ENCODE results near the gene CHST11.
"Not testable (repeated sequence)": the region's sequence is repeated elsewhere in the genome, so short reads cannot be mapped to it uniquely, and the experiment has no call there.

The CHST11 gene

GRCh38 chr12:104547235-104547634 is 90.5 kb downstream of the CHST11 start:
- Histone ChIP-seq H3K36me3 (ENCODE audit: control insufficient read depth in 2 of 2, insufficient read depth in 2 of 2, low read length in 2 of 2) (no peaks in the 10 kb centered on the region), H3K9ac (ENCODE audit: low read depth in 1 of 2, low read length in 2 of 2) (no peak overlapping the region), H3K27ac (ENCODE audit: low read depth in 2 of 2, low read length in 2 of 2) (no peak overlapping the region), H3K4me3 (ENCODE audit: low read length in 2 of 2) (no peak overlapping the region), H3K4me1 (ENCODE audit: control insufficient read depth in 2 of 2, insufficient read depth in 2 of 2, low read length in 2 of 2) (no peaks in the 10 kb centered on the region), H3K9me3 (ENCODE audit: control insufficient read depth in 2 of 2, low read length in 2 of 2) (no peaks in the 10 kb centered on the region), H3K27me3 (ENCODE audit: control insufficient read depth in 2 of 2, insufficient read depth in 2 of 2, low read length in 2 of 2) (no peaks in the 10 kb centered on the region)

- Histone ChIP-seq H3K36me3 (ENCODE audit: control insufficient read depth in 2 of 2, insufficient read depth in 2 of 2, low read length in 2 of 2) (no peaks in the 10 kb centered on the region), H3K9ac (ENCODE audit: low read depth in 1 of 2, low read length in 2 of 2) (no peak overlapping the region), H3K9me3 (ENCODE audit: control insufficient read depth in 2 of 2, low read length in 2 of 2) (no peaks in the 10 kb centered on the region), H3K27ac (ENCODE audit: low read depth in 2 of 2, low read length in 2 of 2) (no peak overlapping the region), H3K27me3 (ENCODE audit: control insufficient read depth in 2 of 2, insufficient read depth in 2 of 2, low read length in 2 of 2) (no peaks in the 10 kb centered on the region), H3K4me1 (ENCODE audit: control insufficient read depth in 2 of 2, insufficient read depth in 2 of 2, low read length in 2 of 2) (no peaks in the 10 kb centered on the region), H3K4me3 (ENCODE audit: low read length in 2 of 2) (no peak overlapping the region)
Measured at GRCh38 chr12:104549815-104550480, 93.2 kb downstream of the CHST11 start.

- no peaks in the 10 kb centered on the region for H3K27me3 ChIP-seq (ENCODE audit: control insufficient read depth in 2 of 2, insufficient read depth in 2 of 2, low read length in 2 of 2)
- no peak overlapping the region for H3K4me3 ChIP-seq (ENCODE audit: low read length in 2 of 2)
- no peak overlapping the region for H3K27ac ChIP-seq (ENCODE audit: low read depth in 2 of 2, low read length in 2 of 2)
- H3K36me3 ChIP-seq (ENCODE audit: control insufficient read depth in 2 of 2, insufficient read depth in 2 of 2, low read length in 2 of 2), result no peaks in the 10 kb centered on the region
- H3K4me1 ChIP-seq (ENCODE audit: control insufficient read depth in 2 of 2, insufficient read depth in 2 of 2, low read length in 2 of 2), result no peaks in the 10 kb centered on the region
- no peaks in the 10 kb centered on the region for H3K9me3 ChIP-seq (ENCODE audit: control insufficient read depth in 2 of 2, low read length in 2 of 2)
- no peak overlapping the region for H3K9ac ChIP-seq (ENCODE audit: low read depth in 1 of 2, low read length in 2 of 2)
Measured at GRCh38 chr12:104551313-104551931, 94.7 kb downstream of the CHST11 start.

GRCh38 chr12:104553421-104553820 is 96.7 kb downstream of the CHST11 start:
- H3K9me3 ChIP-seq (ENCODE audit: control insufficient read depth in 2 of 2, low read length in 2 of 2), result no peaks in the 10 kb centered on the region
- H3K9ac ChIP-seq (ENCODE audit: low read depth in 1 of 2, low read length in 2 of 2), result no peak overlapping the region
- no peak overlapping the region for H3K27ac ChIP-seq (ENCODE audit: low read depth in 2 of 2, low read length in 2 of 2)
- H3K27me3 ChIP-seq (ENCODE audit: control insufficient read depth in 2 of 2, insufficient read depth in 2 of 2, low read length in 2 of 2), result no peaks in the 10 kb centered on the region
- no peaks in the 10 kb centered on the region for H3K4me1 ChIP-seq (ENCODE audit: control insufficient read depth in 2 of 2, insufficient read depth in 2 of 2, low read length in 2 of 2)
- H3K36me3 ChIP-seq (ENCODE audit: control insufficient read depth in 2 of 2, insufficient read depth in 2 of 2, low read length in 2 of 2), result no peaks in the 10 kb centered on the region
- no peak overlapping the region for H3K4me3 ChIP-seq (ENCODE audit: low read length in 2 of 2)

GRCh38 chr12:104555648-104556047 is 98.9 kb downstream of the CHST11 start:
- H3K4me1 ChIP-seq (ENCODE audit: control insufficient read depth in 2 of 2, insufficient read depth in 2 of 2, low read length in 2 of 2), result no peaks in the 10 kb centered on the region
- H3K27me3 ChIP-seq (ENCODE audit: control insufficient read depth in 2 of 2, insufficient read depth in 2 of 2, low read length in 2 of 2), result no peaks in the 10 kb centered on the region
- H3K9ac ChIP-seq (ENCODE audit: low read depth in 1 of 2, low read length in 2 of 2), result no peak overlapping the region
- H3K4me3 ChIP-seq (ENCODE audit: low read length in 2 of 2), result no peak overlapping the region
- H3K36me3 ChIP-seq (ENCODE audit: control insufficient read depth in 2 of 2, insufficient read depth in 2 of 2, low read length in 2 of 2), result no peaks in the 10 kb centered on the region
- no peak overlapping the region for H3K27ac ChIP-seq (ENCODE audit: low read depth in 2 of 2, low read length in 2 of 2)
- no peaks in the 10 kb centered on the region for H3K9me3 ChIP-seq (ENCODE audit: control insufficient read depth in 2 of 2, low read length in 2 of 2)

GRCh38 chr12:104557488-104558195 is 100.9 kb downstream of the CHST11 start:
- Histone ChIP-seq H3K4me3 (ENCODE audit: low read length in 2 of 2) (no peak overlapping the region), H3K36me3 (ENCODE audit: control insufficient read depth in 2 of 2, insufficient read depth in 2 of 2, low read length in 2 of 2) (no peaks in the 10 kb centered on the region), H3K9me3 (ENCODE audit: control insufficient read depth in 2 of 2, low read length in 2 of 2) (no peaks in the 10 kb centered on the region), H3K27me3 (ENCODE audit: control insufficient read depth in 2 of 2, insufficient read depth in 2 of 2, low read length in 2 of 2) (no peaks in the 10 kb centered on the region), H3K4me1 (ENCODE audit: control insufficient read depth in 2 of 2, insufficient read depth in 2 of 2, low read length in 2 of 2) (no peaks in the 10 kb centered on the region), H3K27ac (ENCODE audit: low read depth in 2 of 2, low read length in 2 of 2) (no peak overlapping the region), H3K9ac (ENCODE audit: low read depth in 1 of 2, low read length in 2 of 2) (no peak overlapping the region)

- no peak overlapping the region for H3K27ac ChIP-seq (ENCODE audit: low read depth in 2 of 2, low read length in 2 of 2)
- no peak overlapping the region for H3K4me3 ChIP-seq (ENCODE audit: low read length in 2 of 2)
- no peaks in the 10 kb centered on the region for H3K4me1 ChIP-seq (ENCODE audit: control insufficient read depth in 2 of 2, insufficient read depth in 2 of 2, low read length in 2 of 2)
- no peaks in the 10 kb centered on the region for H3K9me3 ChIP-seq (ENCODE audit: control insufficient read depth in 2 of 2, low read length in 2 of 2)
- no peaks in the 10 kb centered on the region for H3K36me3 ChIP-seq (ENCODE audit: control insufficient read depth in 2 of 2, insufficient read depth in 2 of 2, low read length in 2 of 2)
- no peak overlapping the region for H3K9ac ChIP-seq (ENCODE audit: low read depth in 1 of 2, low read length in 2 of 2)
- no peaks in the 10 kb centered on the region for H3K27me3 ChIP-seq (ENCODE audit: control insufficient read depth in 2 of 2, insufficient read depth in 2 of 2, low read length in 2 of 2)
Measured at GRCh38 chr12:104560881-104561280, 104.1 kb downstream of the CHST11 start.

- Histone ChIP-seq H3K9me3 (ENCODE audit: control insufficient read depth in 2 of 2, low read length in 2 of 2) (no peaks in the 10 kb centered on the region), H3K9ac (ENCODE audit: low read depth in 1 of 2, low read length in 2 of 2) (no peak overlapping the region), H3K36me3 (ENCODE audit: control insufficient read depth in 2 of 2, insufficient read depth in 2 of 2, low read length in 2 of 2) (no peaks in the 10 kb centered on the region), H3K27me3 (ENCODE audit: control insufficient read depth in 2 of 2, insufficient read depth in 2 of 2, low read length in 2 of 2) (no peaks in the 10 kb centered on the region), H3K4me3 (ENCODE audit: low read length in 2 of 2) (no peak overlapping the region), H3K4me1 (ENCODE audit: control insufficient read depth in 2 of 2, insufficient read depth in 2 of 2, low read length in 2 of 2) (no peaks in the 10 kb centered on the region), H3K27ac (ENCODE audit: low read depth in 2 of 2, low read length in 2 of 2) (no peak overlapping the region)
Measured at GRCh38 chr12:104562763-104563162, 106.0 kb downstream of the CHST11 start.

GRCh38 chr12:104564662-104565061 is 107.9 kb downstream of the CHST11 start:
- not testable (repeated sequence) for H3K4me3 ChIP-seq (ENCODE audit: low read length in 2 of 2); H3K4me1 ChIP-seq (ENCODE audit: control insufficient read depth in 2 of 2, insufficient read depth in 2 of 2, low read length in 2 of 2); H3K27me3 ChIP-seq (ENCODE audit: control insufficient read depth in 2 of 2, insufficient read depth in 2 of 2, low read length in 2 of 2); H3K27ac ChIP-seq (ENCODE audit: low read depth in 2 of 2, low read length in 2 of 2); H3K9me3 ChIP-seq (ENCODE audit: control insufficient read depth in 2 of 2, low read length in 2 of 2); H3K36me3 ChIP-seq (ENCODE audit: control insufficient read depth in 2 of 2, insufficient read depth in 2 of 2, low read length in 2 of 2); H3K9ac ChIP-seq (ENCODE audit: low read depth in 1 of 2, low read length in 2 of 2)

- no peaks in the 10 kb centered on the region for H3K36me3 ChIP-seq (ENCODE audit: control insufficient read depth in 2 of 2, insufficient read depth in 2 of 2, low read length in 2 of 2)
- no peak overlapping the region for H3K9ac ChIP-seq (ENCODE audit: low read depth in 1 of 2, low read length in 2 of 2)
- no peaks in the 10 kb centered on the region for H3K9me3 ChIP-seq (ENCODE audit: control insufficient read depth in 2 of 2, low read length in 2 of 2)
- H3K4me1 ChIP-seq (ENCODE audit: control insufficient read depth in 2 of 2, insufficient read depth in 2 of 2, low read length in 2 of 2), result peaks cover 3 to 9% of the 10 kb centered on the region in 2 donors
- H3K4me3 ChIP-seq (ENCODE audit: low read length in 2 of 2), result no peak overlapping the region
- H3K27me3 ChIP-seq (ENCODE audit: control insufficient read depth in 2 of 2, insufficient read depth in 2 of 2, low read length in 2 of 2), result no peaks in the 10 kb centered on the region
- no peak overlapping the region for H3K27ac ChIP-seq (ENCODE audit: low read depth in 2 of 2, low read length in 2 of 2)
Measured at GRCh38 chr12:104565606-104566243, 109.0 kb downstream of the CHST11 start.
